M059J (cell line): ENCODE measurements around the gene ADORA2A. TPM values are rescaled to one million over a fixed set of nuclear protein-coding genes. Genes with fewer than 3 reads are reported as not detected.
A peak's percentile ranks its signal among the peaks of the same experiment; 100 is the strongest.

Source experiments
- DNase-seq: peaks from one replicate; pipeline ENCODE4 v3.0.0-alpha.2; 2012; ENCODE audit warnings: low read depth
- total RNA-seq: library from RNA; depleted of rRNA; stranded (reverse); fragments of >200 nt; shearing (Covaris generic); gene quantifications from 2 replicates; pipeline ENCODE4 v1.2.3, GENCODE V29; 2014

Gene ADORA2A
- total RNA-seq, 1 experiment from 2014 or later, result 5.2 TPM

DNA sequence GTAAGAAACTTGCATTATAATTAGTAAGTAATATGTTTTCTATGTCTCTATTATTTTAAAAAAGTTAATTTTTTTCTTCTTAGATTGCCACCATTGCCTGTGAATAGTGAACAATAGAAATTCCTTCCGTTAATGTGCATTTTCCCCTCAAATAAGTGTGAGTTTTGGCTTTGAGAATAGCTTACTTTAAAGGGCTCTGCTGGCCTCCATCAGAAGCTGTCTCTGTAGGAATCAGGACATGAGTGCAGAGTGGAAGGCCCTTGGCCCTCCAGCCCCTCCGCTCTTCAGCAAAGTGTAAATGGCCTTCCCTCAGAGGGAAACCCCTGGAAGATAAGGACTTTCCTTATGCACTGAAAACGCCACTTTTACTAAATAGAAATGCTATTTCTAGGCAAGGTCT is 24.1 kb upstream of the ADORA2A start:
- DNase-seq, result no peak

DNA sequence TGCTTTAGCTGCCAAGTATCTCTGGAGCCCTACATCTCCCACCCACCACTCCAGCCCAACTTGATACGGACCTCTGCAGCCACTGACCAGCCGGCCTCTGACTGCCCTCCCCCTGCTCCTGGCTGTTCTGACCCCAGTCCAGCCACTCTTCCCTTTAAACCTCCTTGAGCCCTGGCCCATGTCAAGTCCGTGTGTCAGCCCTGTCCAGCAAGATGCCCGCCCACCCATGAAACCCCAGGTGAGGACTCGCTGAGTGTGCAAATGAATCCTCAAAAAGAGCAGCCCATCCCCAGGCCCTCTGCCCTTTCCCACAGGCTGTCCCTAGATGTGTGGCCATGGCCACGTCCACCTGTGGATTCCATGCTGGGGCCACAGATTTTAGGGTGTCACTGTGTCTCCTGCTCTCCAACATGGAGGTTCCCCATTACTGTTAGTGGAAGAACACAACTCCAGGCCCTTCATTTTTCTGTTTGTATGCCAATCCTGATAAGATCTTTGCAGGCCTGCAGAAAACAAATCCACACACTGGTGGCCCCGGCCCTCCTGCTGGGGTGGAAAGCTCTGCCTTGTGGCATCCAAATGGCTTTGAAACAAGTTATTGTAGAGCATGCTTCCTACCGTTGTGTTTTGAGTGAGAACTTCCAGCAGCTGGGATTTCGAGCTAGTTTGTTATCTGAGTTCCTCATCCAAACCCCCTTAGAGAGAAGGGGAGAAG is 22.7 kb upstream of the ADORA2A start:
- DNase-seq, result no peak

DNA sequence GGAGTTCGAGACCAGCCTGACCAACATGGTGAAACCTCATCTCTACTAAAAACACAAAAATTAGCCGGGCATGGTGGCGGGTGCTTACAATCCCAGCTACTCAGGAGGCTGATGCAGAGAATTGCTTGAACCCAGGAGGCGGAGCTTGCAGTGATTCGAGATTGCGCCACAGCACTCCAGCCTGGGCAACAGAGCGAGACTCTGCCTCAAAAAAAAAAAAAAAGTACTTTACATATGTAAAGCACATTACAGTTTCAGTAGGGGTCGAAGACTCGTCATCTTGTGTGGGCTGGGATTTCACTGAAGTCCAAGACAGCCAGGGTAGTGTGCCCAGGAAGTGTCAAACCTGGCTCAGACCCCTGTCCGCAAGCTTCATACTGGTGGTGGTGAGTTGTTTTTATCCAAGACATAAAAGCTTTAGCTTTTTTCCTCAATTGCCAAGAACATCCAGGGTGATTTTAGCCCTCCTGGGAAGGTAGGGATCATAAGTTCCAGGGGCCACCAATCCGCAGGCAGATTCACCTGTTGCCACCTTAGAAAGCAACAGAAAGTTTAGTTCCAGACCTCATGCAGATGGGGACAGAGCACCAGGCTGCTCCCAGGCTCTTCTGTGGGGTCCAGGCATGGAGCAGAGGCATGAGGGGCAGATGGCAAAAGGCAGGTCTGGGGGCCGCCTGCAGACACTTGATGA is 21.6 kb upstream of the ADORA2A start:
- no peak for DNase-seq

DNA sequence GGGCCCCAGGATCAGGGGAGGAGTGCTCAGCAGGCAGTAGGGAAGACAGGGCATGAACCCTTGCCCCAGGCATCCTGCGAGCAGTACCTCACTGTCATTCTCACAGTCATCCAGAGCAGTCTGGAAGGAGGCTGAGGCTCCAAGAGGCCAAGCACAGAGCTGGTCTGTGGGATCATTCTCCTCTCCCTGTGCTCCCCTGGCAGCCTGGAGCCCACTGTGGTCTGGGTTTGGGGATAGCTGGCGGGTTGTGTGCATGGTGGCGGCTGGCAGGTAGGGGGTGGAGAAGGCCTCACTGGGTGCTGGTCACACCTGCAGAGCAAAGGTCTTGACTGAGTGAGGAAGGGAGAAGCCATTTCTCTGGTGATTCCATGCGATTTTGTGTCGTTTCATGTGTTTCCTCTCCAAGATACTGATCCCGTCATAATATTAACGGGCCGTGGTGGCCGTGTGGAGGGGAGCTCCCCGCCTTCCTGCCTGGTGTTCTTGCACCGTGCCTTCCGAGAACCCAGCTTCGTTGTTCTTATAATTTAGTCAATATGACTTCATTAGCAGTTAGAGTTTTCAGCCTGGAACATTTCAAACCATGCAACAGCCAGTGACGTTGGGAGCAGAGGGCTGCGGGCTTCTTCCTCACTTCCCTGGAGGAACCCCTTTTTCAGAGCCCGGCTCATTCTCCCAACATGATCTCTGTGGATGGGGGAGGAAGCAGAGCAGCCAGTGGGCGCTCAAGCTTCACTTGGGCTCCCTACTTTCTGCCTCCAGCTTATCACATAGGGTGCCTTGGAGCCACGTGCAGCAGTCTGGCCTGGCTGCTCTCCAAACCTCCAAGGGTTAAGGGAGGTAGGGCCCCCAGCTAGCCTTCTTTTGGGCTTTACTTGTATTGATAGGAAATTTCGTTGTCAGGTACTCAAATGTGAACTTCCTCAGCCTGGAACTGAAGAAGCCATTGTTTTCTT is 20.8 kb upstream of the ADORA2A start:
- DNase-seq, result no peak

DNA sequence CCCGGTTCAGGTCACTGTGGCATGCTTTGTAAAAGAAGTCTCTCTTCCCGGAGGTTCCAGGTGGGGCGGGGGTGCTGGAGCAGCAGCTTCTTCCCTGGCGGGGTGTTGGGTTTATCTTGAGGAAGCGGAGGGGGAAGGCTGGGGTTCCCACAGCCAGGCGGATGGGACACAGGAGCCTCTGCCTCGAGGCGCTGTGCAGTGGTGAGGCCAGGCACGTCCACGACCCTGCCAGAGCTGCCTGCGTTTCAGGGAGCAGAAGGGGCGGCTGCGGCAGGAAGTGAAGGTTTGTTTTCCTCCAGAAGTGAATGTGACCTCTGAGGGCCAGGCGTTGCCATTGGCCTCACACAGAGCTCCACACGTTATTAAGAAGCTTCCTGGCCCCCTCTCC is 20.1 kb upstream of the ADORA2A start:
- DNase-seq, result no peak

DNA sequence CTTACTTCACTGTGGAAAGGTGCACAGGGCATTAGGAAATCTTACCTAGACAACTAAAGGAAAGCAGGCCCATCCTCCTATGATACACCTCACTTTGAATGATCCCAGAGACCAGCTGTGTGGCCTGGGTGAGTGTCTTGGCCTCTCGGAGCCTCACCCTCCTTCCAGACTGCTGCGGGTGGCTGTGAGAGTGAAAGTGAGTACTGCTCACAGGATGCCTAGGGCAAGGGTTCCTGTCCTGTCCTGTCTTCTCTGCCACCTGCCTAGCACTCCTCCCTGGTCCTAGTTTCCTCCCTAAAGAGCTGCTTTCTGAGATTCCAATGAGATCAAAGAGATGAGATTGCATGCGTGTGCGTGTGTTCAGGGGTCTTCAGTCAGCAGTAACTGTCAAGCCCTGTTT is 19.5 kb upstream of the ADORA2A start:
- no peak for DNase-seq

DNA sequence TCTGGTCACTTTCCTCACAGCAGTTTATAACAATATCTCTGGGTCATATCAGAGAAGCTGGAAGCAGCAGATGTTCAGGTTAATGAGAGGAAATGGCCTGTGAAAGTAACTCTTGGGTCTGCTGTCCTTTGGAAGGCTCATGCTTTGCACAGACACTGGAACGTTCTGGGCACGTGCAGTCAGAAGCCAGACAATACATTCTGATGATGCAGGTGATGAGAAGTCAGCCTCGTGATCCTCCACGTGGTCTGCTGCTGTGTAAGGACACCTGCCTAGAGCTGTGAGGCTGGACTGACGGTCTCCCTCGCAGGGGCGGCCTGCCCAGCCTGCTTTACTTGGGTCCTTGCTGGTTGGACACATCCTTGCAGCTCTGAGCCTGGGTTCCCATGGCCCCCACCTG is 18.8 kb upstream of the ADORA2A start:
- no peak for DNase-seq

DNA sequence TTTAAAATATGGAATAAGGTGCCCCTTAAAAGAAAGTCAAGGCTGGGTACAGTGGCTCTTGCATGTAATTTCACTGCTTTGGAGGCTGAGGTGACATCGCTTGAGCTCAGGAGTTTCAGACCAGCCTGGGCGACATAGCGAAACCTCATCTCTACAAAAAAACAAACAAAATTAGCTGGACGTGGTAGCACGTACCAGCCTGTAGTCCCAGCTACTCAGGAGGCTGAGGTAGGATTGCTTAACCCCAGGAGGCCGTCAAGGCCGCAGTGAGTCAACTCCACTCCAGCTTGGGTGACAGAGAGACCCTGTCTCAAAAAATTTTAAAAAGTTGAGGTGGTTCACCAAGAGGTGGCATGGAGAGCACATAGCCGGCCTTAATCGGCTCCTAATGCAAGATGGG is 17.7 kb upstream of the ADORA2A start:
- peak; percentile 58 for DNase-seq

DNA sequence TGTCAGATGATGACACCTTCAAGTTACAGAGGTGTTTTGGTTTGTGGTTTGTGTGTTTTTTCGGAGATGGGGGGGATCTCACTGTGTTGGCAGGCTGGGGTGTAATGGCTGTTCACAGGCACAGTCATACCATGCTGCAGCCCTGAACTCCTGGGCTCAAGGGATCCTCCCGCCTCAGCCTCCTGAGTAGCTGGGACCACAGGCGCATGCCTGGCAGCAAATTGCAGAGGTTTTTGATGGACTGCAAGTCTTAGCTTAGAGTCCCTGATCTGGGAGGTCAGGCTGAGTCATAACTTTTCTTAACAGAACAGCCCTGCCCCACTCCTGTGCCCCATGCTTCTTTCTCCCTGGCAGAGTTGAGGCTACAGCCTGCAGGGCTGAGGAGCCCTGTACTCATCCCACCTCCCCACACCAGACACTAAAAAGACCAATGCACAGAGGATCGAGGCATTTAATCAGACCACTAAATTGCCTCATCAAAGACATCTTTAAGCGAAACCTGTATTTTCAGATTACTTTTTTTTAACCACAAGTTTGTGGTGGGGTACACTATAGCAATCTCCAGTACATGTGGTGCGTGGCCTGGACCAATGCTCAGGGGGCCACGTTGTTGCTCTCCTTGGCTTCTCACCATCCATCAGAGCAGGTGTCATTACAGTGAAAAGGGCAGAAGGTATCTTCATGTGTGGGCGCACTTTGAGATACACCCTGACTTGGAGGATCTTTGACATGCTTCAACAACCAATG is 17.1 kb upstream of the ADORA2A start:
- peak; percentile 81 for DNase-seq

DNA sequence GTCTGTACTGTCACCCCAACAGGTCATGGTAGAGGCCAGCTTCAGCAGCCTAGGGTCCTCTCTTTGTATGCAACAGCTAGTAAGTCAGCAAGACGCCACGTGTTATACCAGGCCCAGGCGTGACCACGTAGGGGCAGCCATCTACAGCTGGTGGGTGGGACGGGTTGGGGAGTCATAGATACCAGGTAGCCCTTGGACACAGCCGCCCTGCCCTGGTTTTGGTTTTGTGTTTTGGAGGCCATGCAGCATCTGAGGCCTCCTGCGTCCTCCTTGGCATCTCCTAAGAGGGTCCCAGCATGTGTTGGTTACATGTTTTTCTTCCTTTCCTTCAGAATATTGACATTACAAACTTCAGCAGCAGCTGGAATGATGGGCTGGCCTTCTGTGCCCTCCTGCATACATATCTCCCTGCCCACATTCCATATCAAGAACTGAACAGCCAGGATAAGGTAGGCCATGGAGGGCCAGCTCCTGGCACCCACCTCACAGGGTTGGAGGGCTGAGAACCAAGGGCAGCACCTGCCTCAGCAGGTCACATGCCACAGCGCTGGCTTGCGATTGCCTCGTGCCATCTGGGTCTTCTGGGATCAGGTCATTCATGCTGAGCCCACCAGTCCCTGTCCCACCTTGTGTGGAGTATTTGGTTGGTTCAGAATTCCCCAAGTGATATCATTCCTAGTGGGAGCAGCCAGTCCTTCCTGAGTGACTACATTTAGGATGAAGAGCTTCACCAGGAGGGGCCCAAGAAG is 16.0 kb upstream of the ADORA2A start:
- no peak for DNase-seq

DNA sequence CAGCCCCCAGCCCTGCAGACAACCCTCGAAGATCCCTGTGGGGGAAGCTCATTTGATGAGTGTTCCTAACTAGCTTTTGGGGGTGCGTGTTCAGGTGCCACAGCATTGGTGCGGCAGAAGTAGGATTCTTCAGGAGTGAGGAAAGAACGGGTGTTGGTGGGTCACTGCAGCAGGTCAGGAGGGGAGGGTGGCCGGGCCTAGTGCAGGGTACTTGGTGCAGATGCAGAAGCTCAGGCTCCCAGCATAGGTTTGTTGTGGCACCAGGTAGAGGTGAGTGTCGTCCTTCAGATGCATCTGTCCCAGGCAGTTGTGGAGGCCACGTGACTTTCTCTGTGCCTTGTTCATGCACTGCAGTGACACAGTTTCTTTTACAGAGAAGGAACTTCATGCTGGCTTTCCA is 15.1 kb upstream of the ADORA2A start:
- no peak for DNase-seq

DNA sequence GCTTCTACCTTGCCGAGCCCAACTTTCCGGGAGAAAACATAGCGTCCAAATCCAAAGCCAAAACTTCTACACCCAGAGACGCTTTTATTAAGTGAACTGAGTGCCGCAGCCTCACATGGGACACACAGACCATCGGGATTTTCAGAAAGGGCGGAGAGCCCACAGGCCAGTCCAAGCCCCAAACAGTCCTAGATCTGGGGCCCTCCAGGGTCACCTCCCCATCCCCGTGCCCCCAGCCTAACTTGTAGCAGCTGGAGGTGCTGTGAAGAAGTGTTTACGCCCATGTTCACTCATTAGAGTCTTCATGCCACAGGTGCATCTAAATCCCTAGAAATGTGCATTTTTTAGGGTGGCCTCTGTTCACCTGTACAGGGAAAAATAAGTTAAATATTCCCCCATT is 14.1 kb upstream of the ADORA2A start:
- DNase-seq, result no peak

DNA sequence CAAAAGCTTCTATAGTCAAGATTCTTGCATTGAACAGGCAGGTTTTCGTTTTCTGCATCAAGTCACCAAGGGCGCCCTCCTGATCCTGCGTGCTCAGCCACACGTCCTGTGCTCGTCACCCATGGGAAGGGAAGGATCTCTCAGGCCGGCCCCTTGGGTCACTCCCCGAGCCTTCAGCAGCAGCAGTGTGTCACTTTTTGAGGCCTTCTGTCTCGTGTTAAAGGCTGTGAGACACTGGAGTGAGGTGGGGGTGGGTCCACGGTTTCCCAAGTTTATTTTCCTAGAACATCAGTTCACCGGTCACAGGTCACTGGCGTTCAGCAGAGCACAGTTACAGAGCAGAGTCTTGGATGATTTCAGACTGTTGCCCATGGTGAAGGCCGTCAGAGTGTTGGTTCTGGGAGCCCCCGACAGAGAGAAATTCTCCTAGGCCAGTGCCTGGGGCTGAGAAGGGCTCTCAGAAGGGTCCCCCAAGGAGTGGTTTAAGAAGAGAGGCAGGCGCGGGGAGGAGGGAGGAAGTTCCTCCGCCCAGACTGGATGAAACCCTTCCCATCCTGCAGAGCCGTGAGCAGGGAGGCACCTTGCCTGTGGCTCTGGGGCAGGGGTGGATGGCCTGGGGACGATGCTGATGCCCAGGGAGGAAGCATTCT is 13.5 kb upstream of the ADORA2A start:
- no peak for DNase-seq

DNA sequence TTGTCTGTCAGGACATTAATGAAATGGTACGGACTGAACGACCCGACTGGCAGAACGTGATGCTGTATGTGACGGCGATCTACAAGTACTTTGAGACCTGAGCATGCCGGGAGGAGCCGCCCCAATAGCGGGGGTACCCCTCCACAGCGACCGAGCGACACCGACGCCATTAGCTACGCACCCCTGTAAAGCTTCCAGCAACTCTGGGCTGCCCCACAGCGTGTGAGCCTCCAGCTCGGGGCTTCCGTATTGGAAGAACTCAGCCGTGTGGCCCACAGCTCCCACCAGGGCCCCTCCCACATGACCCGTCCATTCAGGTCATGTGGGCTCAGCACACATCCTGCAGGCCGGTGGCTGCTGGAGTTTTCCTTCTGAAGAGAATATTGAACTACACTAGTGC is 12.9 kb upstream of the ADORA2A start:
- DNase-seq, result no peak

DNA sequence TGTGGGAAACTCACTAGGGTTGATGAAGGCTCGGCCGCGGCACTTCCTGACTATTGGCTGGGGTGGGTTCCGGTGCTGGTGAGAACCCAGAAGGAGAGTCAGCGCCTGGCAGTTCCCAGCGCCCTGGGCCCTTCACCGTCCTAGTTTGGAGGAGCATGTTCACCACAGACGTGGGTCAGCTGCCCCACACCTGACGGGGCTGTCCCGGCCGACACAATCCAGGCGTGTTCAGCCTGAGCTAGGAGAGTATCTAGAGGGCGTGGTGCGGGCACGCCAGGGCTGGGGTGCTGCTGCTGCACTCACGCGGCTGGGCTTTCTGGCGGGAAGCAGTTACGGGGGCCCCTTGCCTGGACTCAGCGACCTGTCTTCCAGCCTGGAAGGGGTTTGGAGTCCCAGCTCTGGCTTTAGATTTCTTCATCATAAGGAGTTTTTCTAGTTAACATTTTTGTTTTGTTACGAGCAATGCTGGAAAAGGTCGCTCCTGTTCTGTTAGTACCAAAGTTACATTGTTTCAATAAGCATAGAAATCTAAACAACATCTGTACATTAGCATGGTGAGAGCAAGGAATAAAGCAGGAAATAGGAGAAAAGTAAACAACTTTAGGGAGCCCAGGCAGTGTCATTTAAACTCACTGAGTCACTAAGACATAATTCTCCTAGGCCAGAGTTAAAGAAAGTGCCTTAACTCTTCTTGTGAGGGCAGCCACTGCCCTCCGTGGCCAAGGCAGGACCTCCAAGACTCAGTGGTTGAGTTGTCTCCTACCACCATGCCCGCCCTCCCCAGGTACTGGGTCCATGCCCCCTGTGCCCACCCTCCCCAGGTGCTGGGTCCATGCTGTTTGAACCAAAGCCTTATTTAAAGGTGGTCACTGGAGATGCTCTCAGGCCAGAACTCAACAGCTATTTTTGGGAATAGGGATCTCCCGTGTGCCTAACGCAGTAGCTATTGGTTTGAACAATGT is 12.1 kb upstream of the ADORA2A start:
- DNase-seq, result no peak

DNA sequence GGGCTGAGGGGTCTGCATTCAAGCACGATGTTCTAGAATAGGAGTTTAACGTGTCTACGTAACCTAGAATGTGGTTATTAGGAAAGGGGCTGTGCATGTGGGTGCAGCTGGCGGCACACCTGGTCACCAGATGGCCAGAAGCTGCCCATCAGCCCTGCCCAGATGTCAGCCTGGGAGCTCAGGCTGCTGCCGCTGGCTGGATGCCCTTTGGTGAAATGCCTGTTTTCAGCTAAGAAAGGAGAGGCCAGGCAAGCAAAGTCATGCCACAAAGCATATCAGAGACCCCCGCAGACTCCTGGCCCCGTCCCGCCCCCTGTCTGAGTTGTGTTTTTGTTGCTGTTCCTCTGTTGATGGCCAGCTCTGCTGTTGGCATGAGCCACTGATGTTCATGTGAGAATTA is 11.3 kb upstream of the ADORA2A start:
- no peak for DNase-seq

DNA sequence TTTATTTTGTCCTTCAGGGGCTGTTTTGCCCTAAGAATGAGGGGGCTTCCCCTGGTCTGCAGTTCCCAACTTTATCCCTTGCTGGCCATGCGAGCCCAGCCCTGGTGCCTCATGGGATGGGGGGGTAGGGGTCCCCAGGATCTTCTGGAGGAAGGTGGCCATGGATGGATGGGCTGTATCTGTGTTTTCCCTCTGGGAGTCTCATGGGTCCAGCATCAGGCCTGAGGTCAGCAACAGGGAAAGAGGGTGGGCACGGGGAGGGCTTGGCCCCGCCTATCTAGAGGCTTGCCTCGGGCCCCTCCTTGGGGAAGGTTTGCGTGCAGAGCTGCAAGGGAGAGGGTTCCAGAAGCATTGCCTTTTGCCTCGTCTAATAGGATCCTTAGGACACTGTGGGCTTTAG is 10.8 kb upstream of the ADORA2A start:
- DNase-seq, result no peak

DNA sequence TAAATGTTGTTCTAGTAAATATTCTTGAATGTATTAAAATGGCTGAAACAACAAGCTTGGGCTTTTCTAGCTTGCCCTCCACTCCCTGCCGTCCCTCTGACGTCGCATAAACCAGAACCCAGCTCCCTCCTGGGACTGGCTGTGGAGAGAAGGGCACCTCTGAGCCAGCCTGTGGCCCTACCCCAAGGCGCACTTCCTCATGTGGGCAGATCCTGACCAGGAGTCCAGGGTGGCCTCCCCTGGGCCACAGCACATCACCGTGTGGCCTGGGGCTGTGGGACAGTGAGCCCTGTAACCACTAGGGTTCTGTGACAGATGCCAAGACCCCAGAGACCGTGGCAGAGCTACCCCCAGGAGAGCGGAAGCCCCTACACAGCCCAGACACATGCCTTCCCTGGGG is 10.2 kb upstream of the ADORA2A start:
- no peak for DNase-seq

DNA sequence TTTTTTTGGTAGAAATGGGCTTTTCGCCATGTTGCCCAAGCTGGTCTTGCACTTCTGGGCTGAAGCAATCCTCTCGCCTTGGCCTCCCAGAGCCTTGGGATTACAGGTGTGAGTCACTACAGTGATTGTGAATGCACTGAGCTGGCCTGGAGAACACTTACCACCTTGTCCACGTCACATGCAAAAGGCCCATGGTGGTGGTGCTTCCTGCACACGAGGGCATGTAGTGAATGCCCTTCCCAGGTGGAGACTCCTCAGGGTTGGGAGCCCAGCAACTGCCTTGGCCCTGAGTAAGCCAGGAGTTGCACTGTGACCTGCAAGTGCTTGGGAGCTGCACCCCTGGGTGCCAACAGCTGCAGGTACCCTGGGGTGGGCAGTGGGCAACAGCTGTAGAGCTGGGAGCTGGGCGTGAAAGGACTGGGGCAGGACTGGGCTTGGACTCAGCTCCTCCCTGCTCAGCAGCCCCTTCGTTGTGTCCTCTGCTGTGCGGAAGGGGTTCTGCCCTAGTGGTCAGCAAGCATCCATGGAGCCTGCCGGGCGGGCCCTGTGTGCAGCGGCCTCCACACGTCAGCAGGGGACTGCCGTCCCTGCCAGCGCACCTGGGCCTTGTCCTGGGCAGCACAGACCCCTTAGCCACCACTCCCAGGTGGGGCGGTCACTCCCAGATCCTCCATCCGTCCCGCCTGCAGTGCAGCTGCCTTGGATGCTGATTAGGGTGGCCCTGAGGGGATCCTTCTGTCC is 9.3 kb upstream of the ADORA2A start:
- DNase-seq, result peak; percentile 41
